Thoracic aorta (tissue), 2 donors: ENCODE results near the gene LDAH. TPM values are rescaled to one million over a fixed set of nuclear protein-coding genes. Genes with fewer than 3 reads are reported as not detected.
A peak's percentile ranks its signal among the peaks of the same experiment; 100 is the strongest.

Experiments used
- ATAC-seq: fragments of 150-250 bp; one replicate; pipeline ENCODE4 v1.8.0; 2017; ENCODE audit warnings: low read depth; ENCODE audit not compliant: insufficient number of reproducible peaks, low FRiP score
- DNase-seq: peaks from one replicate; pipeline ENCODE4 v3.0.0-alpha.2; 2020; ENCODE audit warnings: low spot score
- H3K27ac ChIP-seq, 2 donors: fragments of 200-600 bp; sonication (generic); 1 replicate in 1 of 2; 2 replicates in 1 of 2; pipeline ENCODE4 v1.5.1; 2016; ENCODE audit warnings: mild to moderate bottlenecking in 2 of 2, moderate library complexity in 2 of 2
- H3K27me3 ChIP-seq: fragments of 200-600 bp; sonication (generic); replicated peaks from 2 replicates; pipeline ENCODE4 v1.6.0; 2016; ENCODE audit warnings: mild to moderate bottlenecking; ENCODE audit not compliant: insufficient read depth
- H3K36me3 ChIP-seq: fragments of 200-600 bp; sonication (generic); one replicate; pipeline ENCODE4 v1.5.1; 2016
- H3K4me1 ChIP-seq, 2 donors: fragments of 200-600 bp; sonication (generic); 1 replicate in 1 of 2; 2 replicates in 1 of 2; pipeline versions ENCODE4 v1.5.1 to v1.6.0; 2016; ENCODE audit warnings: low read depth in 2 of 2, mild to moderate bottlenecking in 1 of 2; ENCODE audit not compliant: control insufficient read depth in 1 of 2
- H3K4me3 ChIP-seq: fragments of 200-600 bp; sonication (generic); 2 replicates; pipeline ENCODE4 v1.5.1; 2016; ENCODE audit warnings: mild to moderate bottlenecking
- H3K9me3 ChIP-seq: fragments of 200-600 bp; sonication (generic); 2 replicates; pipeline ENCODE4 v1.5.1; 2016
- CTCF ChIP-seq: fragments of 200-600 bp; sonication (generic); IDR thresholded peaks from one replicate; pipeline ENCODE4 v1.5.1; 2019; ENCODE audit warnings: antibody characterized with exemption
- total RNA-seq, 2 donors: library from RNA; depleted of rRNA; stranded (reverse); fragments of >200 nt; gene quantifications; one replicate each; pipeline versions ENCODE4 v1.1.0 to v1.2.3, GENCODE V29; 2016

Gene LDAH
- total RNA-seq, 2 donors from 2014 or later: 14.5 to 19.8 TPM

- H3K9me3 ChIP-seq: no peaks in the 10 kb centered on the region
- no peak overlapping the region for H3K4me3 ChIP-seq
- DNase-seq (no peak), ATAC-seq (no peak)
- H3K4me1 ChIP-seq: peaks cover 8 to 25% of the 10 kb centered on the region in 2 donors
- no peaks in the 10 kb centered on the region for H3K27me3 ChIP-seq
- peaks cover 7% of the 10 kb centered on the region for H3K36me3 ChIP-seq
- H3K27ac ChIP-seq: no peak overlapping the region
- TF ChIP-seq CTCF: peak; percentile 56
Observed at GRCh38 chr2:20682167-20682920, 140.6 kb downstream of the LDAH start.

GRCh38 chr2:20680744-20681375 is 142.0 kb downstream of the LDAH start:
- Histone ChIP-seq H3K36me3 (peaks cover 7% of the 10 kb centered on the region), H3K9me3 (no peaks in the 10 kb centered on the region), H3K27me3 (no peaks in the 10 kb centered on the region), H3K27ac (no peak overlapping the region), H3K4me3 (no peak overlapping the region), H3K4me1 (peaks cover 23 to 40% of the 10 kb centered on the region in 2 donors)
- no peak for DNase-seq
- no peak for TF ChIP-seq CTCF
- no peak for ATAC-seq

GRCh38 chr2:20678780-20679179 is 144.1 kb downstream of the LDAH start:
- Histone ChIP-seq H3K4me1 (peaks cover 34 to 60% of the 10 kb centered on the region in 2 donors), H3K27me3 (no peaks in the 10 kb centered on the region), H3K9me3 (no peaks in the 10 kb centered on the region), H3K36me3 (peaks cover 4% of the 10 kb centered on the region), H3K4me3 (no peak overlapping the region), H3K27ac (peak overlapping the region; percentile 3 to 8)
- DNase-seq (no peak), ATAC-seq (no peak)
- TF ChIP-seq CTCF: no peak

GRCh38 chr2:20678086-20678395 is 144.9 kb downstream of the LDAH start:
- Histone ChIP-seq H3K27me3 (no peaks in the 10 kb centered on the region), H3K36me3 (peaks cover 4% of the 10 kb centered on the region), H3K9me3 (no peaks in the 10 kb centered on the region), H3K4me1 (peaks cover 34 to 68% of the 10 kb centered on the region in 2 donors), H3K4me3 (no peak overlapping the region), H3K27ac (peak overlapping the region; percentile 40 to 89)
- ATAC-seq: no peak
- TF ChIP-seq CTCF: no peak
- no peak for DNase-seq

GRCh38 chr2:20677301-20678085 is 145.4 kb downstream of the LDAH start:
- no peak for ATAC-seq
- peak; percentile 25 for TF ChIP-seq CTCF
- DNase-seq: no peak
- peaks cover 4% of the 10 kb centered on the region for H3K36me3 ChIP-seq
- H3K4me1 ChIP-seq: peaks cover 35 to 73% of the 10 kb centered on the region in 2 donors
- H3K9me3 ChIP-seq: no peaks in the 10 kb centered on the region
- peak overlapping the region; percentile 40 to 89 for H3K27ac ChIP-seq
- H3K4me3 ChIP-seq: no peak overlapping the region
- no peaks in the 10 kb centered on the region for H3K27me3 ChIP-seq
